Epithelial cell of prostate (primary cell): ENCODE measurements around the gene FOXD3.
"Not testable (repeated sequence)": the region's sequence is repeated elsewhere in the genome, so short reads cannot be mapped to it uniquely, and the experiment has no call there.

Experiments used
- DNase-seq: peaks from one replicate; pipeline ENCODE4 v3.0.0-alpha.2; 2011; ENCODE audit warnings: low read depth, low spot score
- H3K27ac ChIP-seq: fragments of 450-650 bp; 2 replicates; pipeline ENCODE4 v1.5.1; 2017; ENCODE audit warnings: mild to moderate bottlenecking

Gene FOXD3

DNA sequence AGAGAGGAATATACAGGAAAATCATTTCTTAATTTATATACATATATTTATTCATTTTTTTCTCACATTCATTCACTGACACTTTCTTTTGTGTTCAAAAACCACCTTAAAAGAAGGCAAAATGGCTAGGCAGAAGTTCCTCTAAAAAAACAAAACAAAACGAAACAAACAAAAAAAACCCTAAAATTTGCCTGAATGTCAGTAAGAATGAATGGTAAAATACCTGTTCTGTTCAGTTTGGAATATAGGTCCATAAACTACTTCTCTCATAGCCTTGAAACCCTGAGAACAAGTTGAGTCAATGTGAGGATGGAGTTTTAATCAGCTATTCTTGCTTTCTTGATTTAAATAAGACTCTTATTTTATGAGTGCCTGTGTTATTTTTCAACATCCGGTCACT, 30.4 kb downstream of the FOXD3 start:
- no peak for DNase-seq
- H3K27ac ChIP-seq, result no peak overlapping the region

DNA sequence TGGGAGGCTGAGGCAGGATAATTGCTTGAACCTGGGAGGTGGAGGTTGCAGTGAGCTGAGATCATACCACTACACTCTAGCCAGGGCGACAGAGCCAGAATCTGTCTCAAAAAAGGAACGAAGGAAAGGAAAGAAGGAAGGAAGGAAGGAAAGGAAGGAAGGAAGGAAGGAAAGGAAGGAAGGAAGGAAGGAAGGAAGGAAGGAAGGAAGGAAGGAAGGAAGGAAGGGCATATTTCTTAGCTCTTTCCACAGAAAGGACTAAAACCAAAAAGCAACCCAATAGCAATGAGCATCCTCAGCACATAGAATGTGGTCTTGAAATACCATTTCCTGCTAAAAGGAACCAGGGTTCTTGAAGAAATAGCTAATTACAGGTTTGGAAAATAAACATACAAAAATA, 33.9 kb downstream of the FOXD3 start:
- H3K27ac ChIP-seq, DNase-seq: not testable (repeated sequence)

DNA sequence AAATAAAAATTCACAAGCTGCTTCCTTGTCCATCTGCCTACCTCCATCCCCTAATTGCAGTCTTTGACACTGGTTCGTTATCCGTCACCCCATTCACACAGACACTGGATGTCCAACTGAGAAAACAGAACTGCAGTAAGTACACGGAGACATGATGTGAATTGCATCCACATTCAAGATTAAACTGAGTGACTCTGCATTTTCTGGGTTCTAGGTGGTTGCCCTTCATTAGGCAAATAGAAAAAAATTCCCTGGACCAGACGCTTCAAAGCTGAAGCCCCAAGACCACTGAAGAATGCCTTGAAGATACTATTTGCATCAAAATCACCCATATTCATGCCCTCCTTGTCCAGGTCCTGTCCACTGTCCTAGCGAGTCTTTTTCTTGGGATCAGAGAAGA, 37.2 kb downstream of the FOXD3 start:
- DNase-seq, result no peak
- no peak overlapping the region for H3K27ac ChIP-seq

DNA sequence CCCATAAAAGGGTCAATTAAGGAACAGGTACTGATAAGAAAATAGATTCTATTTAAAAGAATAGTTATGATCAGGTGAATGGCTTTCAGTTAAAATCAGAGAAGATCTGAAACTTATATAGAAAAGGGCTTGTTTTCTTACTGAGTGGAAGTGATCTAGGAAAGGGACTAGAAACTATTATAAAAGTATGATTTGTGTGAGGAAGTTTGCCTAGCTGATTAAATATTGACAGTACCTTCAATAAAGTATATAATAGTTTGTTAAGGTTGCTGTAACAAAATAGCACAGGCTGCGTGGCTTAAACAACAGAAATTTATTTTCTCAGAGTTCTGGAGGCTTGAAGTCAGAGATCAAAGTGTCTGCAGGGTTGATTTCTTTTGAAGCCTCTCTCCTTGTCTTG, 39.7 kb downstream of the FOXD3 start:
- no peak for DNase-seq
- H3K27ac ChIP-seq, result no peak overlapping the region

DNA sequence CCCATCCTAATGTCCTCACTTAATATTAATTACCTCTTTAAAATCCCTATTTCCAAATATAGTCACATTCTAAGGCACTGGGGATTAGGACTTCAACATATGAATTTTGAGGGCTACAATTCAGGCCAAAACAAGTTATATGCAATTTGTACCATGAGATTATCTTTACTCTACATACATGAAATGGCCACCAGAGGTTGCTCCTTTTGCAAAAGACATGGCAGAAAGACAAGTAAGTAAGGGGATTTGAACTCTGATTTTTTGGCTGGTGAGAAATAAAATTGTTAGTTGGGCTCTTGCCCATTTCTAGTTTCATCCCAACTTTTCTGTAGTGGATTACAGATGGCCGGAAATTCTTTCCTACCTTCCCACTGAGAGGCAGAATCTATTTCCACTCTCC, 40.2 kb downstream of the FOXD3 start:
- H3K27ac ChIP-seq, result no peak overlapping the region
- no peak for DNase-seq

DNA sequence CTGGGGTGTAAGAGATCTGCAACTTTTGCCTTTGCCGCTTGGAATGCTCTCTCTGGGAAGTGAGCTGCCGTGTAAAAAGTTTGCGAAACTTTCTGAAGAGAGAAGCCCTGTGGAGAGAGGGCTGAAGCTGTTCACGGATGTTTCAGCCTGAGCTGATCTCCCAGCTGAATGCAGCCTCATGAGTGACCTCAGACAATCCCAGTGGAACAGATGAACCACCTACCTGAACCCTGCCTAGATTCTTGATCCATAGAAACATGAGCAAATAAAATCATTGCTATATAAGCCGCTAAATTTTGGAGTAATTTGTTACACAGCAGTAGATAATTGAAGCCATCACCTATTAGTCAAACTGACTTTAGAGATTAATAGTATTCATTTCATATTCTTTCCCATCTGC, 40.6 kb downstream of the FOXD3 start:
- H3K27ac ChIP-seq, result no peak overlapping the region
- no peak for DNase-seq

DNA sequence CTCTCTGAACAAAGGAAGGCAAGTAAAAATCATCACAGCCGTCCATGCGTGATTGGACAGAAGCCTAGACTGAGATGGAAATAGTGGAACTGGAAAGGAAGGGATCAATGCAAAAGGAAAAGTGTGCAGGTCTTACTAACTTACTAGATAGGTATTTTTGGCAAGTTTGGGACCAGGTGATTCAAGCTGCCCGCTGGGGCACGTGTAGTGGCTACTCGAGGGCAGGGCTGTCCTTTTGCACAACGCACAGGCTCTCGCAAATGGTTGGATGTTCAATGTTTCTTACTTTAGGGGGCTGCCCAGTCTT, 44.5 kb downstream of the FOXD3 start:
- peak overlapping the region; percentile 14 for H3K27ac ChIP-seq
- no peak for DNase-seq

DNA sequence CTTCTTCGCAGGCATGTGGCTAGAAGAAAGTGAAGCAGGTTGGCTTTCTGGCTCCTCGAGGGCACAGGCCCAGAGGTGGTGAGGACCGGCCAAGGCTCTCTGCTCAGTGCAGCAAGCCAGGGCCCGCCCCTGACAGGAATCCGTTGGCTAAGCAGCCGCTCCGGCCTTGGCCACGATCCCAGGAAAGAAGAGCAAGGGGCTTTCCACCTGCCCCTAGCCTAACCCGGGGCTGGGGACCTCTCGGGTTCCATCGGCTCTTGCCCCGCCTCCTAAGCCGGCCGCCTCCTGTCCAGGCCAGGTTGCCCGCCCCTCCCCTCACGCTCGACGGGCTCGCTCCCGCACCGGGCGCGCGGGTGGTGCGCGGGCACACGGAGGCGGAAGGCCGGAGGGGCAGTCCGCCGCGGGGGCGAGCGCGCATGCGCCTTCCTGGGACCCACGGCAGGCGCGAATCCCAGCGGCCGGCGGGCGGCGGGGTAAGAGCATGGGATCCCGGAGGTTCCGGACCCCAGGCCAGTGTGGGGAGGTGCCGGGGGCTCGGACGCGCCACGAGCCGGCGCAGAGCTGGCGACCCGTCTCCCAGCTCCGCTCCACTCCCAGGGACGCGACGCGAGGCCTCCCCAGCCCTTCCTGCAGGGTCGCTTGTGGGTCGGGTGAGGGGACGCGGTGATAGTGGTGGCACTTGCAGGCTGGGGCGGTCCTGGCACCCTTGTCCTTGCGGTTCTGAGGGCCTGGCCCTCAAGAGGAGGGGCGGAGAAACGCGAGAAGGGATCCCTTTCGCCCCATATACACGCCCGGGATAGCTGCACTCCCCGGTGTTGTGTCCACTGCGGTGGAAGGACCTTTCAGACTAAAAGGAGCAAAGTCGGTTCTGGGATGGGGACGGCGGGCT, 45.1 kb downstream of the FOXD3 start, which contains the start of gene ALG6:
Gene ALG6, plus strand, starts transcription at position 413 of the 889 bp plus-strand sequence. CDS start 3,351 bp downstream, outside the sequence.
- H3K27ac ChIP-seq, result peak within 1 kb of the TSS; percentile 14
- DNase-seq, result peak; percentile 31

DNA sequence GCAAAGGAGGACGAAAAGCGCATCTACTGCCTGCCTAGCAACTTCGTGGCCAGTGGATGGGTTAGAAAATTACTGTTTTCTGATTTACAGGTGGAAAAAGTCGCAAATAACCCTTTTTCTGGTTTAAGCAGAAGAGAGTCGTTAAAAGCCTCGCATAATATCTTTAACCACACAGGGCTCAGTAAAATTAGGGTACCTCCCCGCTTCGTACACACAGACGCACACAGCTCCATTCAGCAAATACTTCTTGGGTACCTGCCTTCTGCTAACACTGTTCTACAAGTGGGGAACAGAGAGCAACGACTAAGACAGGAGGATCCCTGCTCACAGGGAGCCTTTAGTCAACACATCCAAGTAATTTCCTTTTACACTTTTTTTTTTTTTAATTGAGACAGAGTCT, 45.8 kb downstream of the FOXD3 start:
- H3K27ac ChIP-seq, result no peak overlapping the region
- DNase-seq, result no peak
